NCI-H2107 treated with DMSO at 0.1 percent for 48 hours (cell line): ENCODE results near the gene MPZL1.

Experiments used
- DNase-seq: peaks from one replicate; lab custom pipeline; 2025; ENCODE audit not compliant: unreplicated experiment; lab: John Stamatoyannopoulos, UW

Gene MPZL1

DNA sequence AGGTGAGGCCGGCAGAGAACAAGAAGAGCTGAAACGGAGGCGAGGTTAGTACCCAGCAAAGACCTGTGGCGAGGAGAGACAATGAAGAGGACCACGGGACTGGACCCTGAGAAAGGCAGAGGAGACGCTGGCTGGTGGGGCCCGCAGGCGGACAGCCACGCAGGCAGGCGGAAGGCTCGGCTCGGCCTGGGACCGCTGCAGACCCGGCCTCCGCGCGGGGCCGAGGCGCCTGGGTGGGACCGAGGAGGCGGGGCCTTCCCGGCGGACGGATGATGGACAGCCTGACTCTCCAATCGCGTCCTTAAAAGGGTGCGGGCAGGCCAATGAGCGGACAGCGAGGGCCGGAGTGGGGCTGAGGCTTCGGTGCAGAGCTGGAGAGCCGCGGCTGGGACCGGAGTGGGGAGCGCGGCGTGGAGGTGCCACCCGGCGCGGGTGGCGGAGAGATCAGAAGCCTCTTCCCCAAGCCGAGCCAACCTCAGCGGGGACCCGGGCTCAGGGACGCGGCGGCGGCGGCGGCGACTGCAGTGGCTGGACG is at the start of gene MPZL1:
TSS of gene MPZL1 (plus strand) at position 366 of the 535 bp plus-strand sequence. CDS start 170 bp downstream, outside the sequence.
- DNase-seq, result peak; percentile 61

GRCh38 chr1:167672831-167673230 is 49.0 kb upstream of the MPZL1 start:
- no peak for DNase-seq

- no peak for DNase-seq
Measured at GRCh38 chr1:167673265-167673664, 48.5 kb upstream of the MPZL1 start.

DNA sequence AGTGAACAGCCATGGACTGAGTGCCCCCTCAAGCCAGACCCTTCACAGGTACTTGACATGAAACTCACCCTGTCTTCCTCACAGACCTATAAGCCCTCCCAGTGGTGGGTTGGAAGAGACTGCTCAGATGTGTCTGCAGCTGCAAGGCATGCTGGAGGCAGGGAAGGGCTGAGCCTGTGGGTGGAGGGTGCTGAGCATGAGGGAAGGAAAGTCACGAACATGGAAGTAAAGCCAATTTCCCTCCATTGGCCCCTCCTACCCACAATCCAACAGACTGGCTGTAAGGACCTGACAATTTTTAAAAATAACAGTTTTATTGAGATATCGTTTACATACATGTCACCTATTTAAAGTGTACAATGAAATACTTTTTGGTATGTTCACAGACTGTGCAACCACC is 47.6 kb upstream of the MPZL1 start:
- no peak for DNase-seq

GRCh38 chr1:167675440-167675839 is 46.3 kb upstream of the MPZL1 start:
- no peak for DNase-seq

GRCh38 chr1:167676205-167676915 is 45.4 kb upstream of the MPZL1 start:
- DNase-seq, result no peak

DNA sequence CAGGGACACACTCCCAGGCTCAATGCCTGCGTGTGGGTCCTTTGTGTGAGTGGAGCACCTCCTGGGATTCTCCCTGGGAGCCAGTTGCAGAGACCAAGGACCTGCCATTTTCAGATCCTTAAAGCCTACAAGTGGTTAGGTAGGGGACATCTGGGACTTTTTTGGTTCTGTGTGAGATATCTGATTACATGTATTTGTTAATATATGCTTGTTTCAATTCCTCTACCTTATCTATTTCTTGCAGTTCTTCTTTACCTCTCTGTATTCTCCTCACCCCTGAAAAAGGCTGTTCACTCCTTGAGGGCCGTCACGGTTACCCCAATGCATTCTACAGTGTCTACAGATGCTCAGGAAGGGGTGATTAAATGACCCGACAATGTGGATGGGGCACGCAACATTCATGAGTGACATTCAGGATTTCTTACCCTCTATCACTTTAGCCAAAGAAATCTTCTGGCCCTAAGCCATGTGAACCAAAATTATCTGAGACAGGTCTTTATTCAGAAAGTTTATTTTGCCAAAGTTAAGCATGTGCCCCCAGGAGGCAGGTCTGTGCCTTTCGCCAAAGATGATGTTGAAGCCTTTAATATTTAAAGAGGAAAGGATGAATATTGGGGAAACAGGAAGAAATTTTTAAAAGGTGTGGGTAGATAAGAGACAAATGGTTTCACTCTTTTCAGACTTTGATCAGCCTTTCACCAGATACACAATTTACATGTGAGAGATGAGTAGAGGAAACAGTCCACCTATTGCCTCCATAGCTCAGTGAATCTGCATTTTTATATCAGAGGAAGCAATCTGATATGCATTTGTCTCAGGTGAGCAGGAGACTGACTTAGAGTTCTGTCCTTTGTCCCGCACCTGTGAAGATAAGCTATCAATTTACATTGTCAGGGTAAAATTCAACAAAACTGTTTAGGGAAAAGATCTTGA is 44.6 kb upstream of the MPZL1 start:
- no peak for DNase-seq

- no peak for DNase-seq
Measured at GRCh38 chr1:167678422-167678821, 43.4 kb upstream of the MPZL1 start.

- DNase-seq, result no peak
Measured at GRCh38 chr1:167678838-167679237, 42.9 kb upstream of the MPZL1 start.

- no peak for DNase-seq
Measured at GRCh38 chr1:167679714-167680113, 42.1 kb upstream of the MPZL1 start.

GRCh38 chr1:167681024-167681423 is 40.8 kb upstream of the MPZL1 start:
- DNase-seq, result no peak

DNA sequence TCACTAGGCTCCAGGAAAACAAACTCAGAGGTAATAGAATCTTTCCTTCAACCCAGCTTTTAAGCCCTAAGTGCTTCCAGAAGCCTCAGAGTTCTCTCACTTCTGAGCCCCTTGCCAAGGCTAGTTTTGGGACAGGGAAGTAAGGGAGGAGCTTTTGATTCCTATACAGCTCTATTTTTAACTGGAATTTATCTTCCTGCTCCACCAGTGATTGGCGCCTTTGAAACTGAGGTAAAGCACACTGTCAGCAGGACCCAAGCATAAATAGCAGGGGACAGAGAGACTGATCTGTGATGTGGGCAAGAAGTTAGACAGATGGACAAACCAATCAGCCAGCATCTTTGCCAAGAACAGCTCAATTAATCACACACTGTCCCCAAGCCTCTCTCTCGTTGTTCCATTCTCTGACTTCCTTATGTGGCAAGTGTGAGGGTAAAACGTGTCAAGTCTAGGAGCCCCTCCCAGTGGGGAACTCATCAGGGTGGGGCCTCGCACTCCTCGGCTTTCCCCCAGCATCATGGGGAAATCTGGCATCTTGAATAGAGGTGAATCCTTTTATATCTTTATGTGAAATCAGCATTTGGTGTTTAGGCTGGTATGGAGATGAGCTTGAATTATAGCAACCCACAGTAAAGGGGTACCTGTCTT is 40.2 kb upstream of the MPZL1 start:
- DNase-seq, result no peak

GRCh38 chr1:167683226-167683625 is 38.6 kb upstream of the MPZL1 start:
- no peak for DNase-seq

DNA sequence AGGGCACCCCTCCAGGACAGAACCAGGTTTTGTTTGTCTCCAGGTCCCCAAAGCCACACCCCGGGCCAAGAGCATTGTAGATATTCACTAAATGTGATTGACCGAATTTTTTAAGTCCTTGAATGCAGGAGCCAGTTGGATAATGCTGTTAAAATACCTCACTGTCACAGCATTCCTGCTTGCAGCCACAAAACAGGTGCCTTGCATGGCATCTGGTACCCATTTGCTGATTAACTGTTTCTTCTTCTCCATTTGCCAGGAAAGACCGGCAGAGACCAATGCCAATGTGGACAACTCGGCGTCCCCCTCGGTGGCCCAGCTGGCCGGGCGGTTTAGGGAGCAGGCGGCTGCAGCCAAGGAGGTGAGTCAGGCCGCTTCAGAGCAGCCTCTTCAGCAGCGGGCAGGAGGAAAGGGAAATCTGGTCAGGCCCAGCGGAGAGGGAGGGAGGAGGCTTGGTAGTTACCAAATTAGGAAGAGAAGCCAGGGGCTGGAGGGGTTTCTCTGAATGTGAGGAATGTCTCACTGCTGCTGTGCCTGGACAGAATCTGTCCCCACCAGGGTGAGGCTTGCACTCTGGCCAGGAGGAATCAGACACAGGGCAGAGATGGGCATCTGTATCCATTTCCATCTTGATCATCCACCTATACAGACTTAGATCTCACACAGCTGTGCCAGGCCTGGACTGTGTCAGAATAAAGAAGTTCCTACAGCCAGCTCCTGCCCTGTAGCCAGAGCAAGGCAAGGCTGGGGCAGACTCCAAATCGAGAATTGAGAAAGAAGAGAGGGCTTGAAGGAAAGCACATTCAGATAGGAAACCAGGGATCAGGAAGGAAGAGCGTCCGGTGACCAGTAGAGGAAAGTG is 37.9 kb upstream of the MPZL1 start:
- no peak for DNase-seq

- no peak for DNase-seq
Measured at GRCh38 chr1:167685844-167686243, 35.9 kb upstream of the MPZL1 start.

- DNase-seq, result peak; percentile 76
Measured at GRCh38 chr1:167687919-167688519, 33.8 kb upstream of the MPZL1 start.

DNA sequence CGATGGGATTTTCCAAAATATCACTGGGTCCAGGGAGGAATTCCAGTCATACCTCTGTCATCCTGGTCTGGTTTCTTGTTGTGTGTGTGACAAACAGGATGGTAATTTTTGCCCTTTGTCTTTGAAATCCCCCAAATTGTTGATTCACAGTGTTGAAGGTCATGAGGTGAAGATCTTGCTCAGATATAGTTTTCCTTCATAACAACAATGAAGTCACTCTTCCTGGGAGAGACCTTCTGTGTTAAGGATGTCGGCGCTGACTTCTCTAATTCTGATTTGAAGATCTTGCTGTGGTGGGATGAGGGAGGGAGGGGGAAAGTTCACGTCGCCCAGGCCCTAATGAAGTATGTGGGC is 32.2 kb upstream of the MPZL1 start:
- no peak for DNase-seq

- no peak for DNase-seq
Measured at GRCh38 chr1:167690053-167690452, 31.7 kb upstream of the MPZL1 start.

DNA sequence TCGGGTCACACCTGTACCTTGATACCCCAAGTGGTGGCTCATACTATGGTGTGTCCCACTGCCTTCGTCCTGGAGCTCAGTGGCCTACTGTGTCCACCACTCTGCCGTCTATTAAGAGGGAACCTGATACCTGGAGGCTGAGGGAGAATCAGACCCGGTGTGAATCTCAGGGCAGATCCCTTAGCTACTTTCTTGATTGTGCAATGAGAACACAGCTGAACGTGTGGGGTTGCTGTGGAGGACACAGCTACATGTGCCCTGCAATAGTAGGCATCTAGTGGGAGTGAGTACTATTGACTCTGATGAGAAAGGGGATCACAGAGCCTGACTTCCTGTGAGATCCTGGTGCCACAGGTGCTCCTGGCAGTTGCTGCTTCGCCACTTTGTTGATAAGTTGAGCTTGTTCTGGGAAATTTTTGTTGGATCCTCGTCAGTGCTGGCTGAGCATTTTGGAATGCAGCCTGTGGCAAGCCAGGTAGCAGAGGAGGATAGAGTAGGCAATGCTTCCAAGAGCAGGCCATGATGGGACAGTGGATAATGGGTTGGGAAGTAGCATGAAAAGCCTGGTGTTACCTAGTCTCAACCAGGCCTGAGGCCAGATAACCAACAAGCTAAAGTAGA is 28.2 kb upstream of the MPZL1 start:
- DNase-seq, result no peak

GRCh38 chr1:167694691-167695090 is 27.1 kb upstream of the MPZL1 start:
- no peak for DNase-seq
